Smooth muscle cell (in vitro differentiated cells): ENCODE measurements around the gene RFTN1. TPM values are rescaled to one million over a fixed set of nuclear protein-coding genes. Genes with fewer than 3 reads are reported as not detected.

ENCODE experiments used
- DNase-seq: peaks from one replicate; lab custom pipeline; 2025; ENCODE audit not compliant: unreplicated experiment; lab: John Stamatoyannopoulos, UW
- H2AFZ ChIP-seq: fragments of 200-600 bp; sonication (generic); 2 replicates; pipeline ENCODE4 v1.6.0; 2016; ENCODE audit warnings: antibody characterized with exemption, low read depth, mild to moderate bottlenecking
- H3F3A ChIP-seq: fragments of 200-600 bp; sonication (generic); 2 replicates; pipeline ENCODE4 v1.6.0; 2017; ENCODE audit warnings: antibody characterized with exemption, low read depth
- H3K27ac ChIP-seq: fragments of 200-600 bp; sonication (generic); 2 replicates; pipeline ENCODE4 v1.5.1; 2016; ENCODE audit warnings: low read depth, mild to moderate bottlenecking
- H3K27me3 ChIP-seq: fragments of 200-600 bp; sonication (generic); 2 replicates; pipeline ENCODE4 v1.6.1; 2016; ENCODE audit warnings: low read depth, mild to moderate bottlenecking
- H3K36me3 ChIP-seq: fragments of 200-600 bp; sonication (generic); 2 replicates; pipeline ENCODE4 v1.5.1; 2016; ENCODE audit warnings: low read depth
- H3K4me1 ChIP-seq: fragments of 200-600 bp; sonication (generic); 2 replicates; pipeline ENCODE4 v1.5.1; 2016; ENCODE audit warnings: low read depth
- H3K4me2 ChIP-seq: fragments of 200-600 bp; sonication (generic); 2 replicates; pipeline ENCODE4 v1.6.0; 2016; ENCODE audit warnings: mild to moderate bottlenecking
- H3K4me3 ChIP-seq: fragments of 200-600 bp; sonication (generic); 2 replicates; pipeline ENCODE4 v1.5.1; 2016; ENCODE audit warnings: mild to moderate bottlenecking
- H3K79me2 ChIP-seq: fragments of 200-600 bp; sonication (generic); 2 replicates; pipeline ENCODE4 v1.6.0; 2016; ENCODE audit warnings: low read depth, mild to moderate bottlenecking
- H3K9ac ChIP-seq: fragments of 200-600 bp; sonication (generic); 2 replicates; pipeline ENCODE4 v1.6.0; 2016; ENCODE audit warnings: low read depth
- H3K9me3 ChIP-seq: fragments of 200-600 bp; sonication (generic); replicated peaks from 2 replicates; pipeline ENCODE4 v1.5.1; 2016; ENCODE audit warnings: low read depth
- H4K20me1 ChIP-seq: fragments of 200-600 bp; sonication (generic); 2 replicates; pipeline ENCODE4 v1.6.0; 2016; ENCODE audit warnings: low read depth
- WGBS: methylation state at CpG from one replicate; pipeline ENCODE4 v1.1.7; 2016; ENCODE audit warnings: low lambda C conversion rate; 5-methylcytosine and 5-hydroxymethylcytosine counted together
- polyA plus RNA-seq: library from polyadenylated mRNA; unstranded; fragments of >200 nt; fragmentation: Nextera tagmentation; extraction: Ambion mirVana; gene quantifications from 2 replicates; pipeline ENCODE4 v1.2.1, GENCODE V29; 2016
- total RNA-seq: library from RNA; depleted of rRNA; stranded (reverse); fragments of >200 nt; gene quantifications from 2 replicates; pipeline ENCODE4 v1.2.3, GENCODE V29; 2014
- TF ChIP-seq, protein P1 (sequence below): fragments of 200-600 bp; sonication (generic); IDR thresholded peaks from 2 replicates; pipeline ENCODE4 v1.5.1; 2017; ENCODE audit warnings: borderline replicate concordance, mild to moderate bottlenecking, antibody characterized with exemption; ENCODE audit not compliant: insufficient read depth, poor library complexity, severe bottlenecking

The RFTN1 gene
- total and polyA plus RNA-seq, 2 experiments from 2014 or later: 21.7 to 35.6 TPM

DNA sequence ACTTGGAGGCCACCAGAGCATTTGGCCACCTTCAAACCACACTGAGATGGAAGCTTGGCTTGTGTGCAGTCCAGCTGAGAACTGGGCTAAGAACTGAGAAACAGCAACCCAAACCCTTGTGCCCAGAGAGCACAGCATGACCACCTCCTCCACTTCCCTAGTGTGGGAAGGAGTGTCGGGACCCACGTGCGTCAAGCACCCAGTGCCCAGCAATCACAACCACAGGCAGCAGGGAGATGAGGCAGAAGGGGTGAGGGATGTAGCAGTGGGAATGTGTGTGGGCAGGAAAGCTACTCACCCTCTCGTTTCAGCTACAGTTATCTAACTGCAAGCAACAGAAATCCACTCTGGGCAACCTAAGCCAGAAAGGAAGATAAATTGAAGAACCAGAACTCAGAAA, 25.0 kb upstream of the RFTN1 start:
- Histone ChIP-seq H2AFZ (no peak overlapping the region), H3K9ac (no peak overlapping the region)

DNA sequence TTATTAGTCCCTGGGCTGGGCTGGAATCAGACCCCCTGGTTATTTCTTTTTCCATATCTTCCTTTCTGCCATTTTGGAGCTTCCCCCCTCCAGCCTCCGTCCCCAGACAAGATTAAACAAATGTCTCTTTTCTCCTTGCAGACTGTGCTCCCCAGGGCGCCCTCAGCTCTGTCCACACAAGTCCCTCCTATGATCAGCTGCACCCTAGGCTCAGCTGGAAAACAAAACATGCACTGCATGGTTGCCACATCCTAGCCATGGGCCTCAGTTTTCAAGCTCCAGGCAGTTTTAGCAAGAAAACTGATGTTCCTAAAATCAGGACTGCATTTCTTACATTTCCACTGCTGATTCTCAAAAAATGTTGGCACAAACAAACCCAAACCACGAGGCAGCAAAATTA, 23.5 kb upstream of the RFTN1 start:
- no peak overlapping the region for H2AFZ ChIP-seq
- H3K4me1 ChIP-seq: peaks cover 7% of the 10 kb centered on the region
- H3K9me3 ChIP-seq: no peaks in the 10 kb centered on the region
- no peak overlapping the region for H3K9ac ChIP-seq
- H4K20me1 ChIP-seq: no peaks in the 10 kb centered on the region
- H3K36me3 ChIP-seq: no peaks in the 10 kb centered on the region
- peaks cover 5% of the 10 kb centered on the region for H3K27me3 ChIP-seq
- no peak for DNase-seq
- TF ChIP-seq, protein P1, sequence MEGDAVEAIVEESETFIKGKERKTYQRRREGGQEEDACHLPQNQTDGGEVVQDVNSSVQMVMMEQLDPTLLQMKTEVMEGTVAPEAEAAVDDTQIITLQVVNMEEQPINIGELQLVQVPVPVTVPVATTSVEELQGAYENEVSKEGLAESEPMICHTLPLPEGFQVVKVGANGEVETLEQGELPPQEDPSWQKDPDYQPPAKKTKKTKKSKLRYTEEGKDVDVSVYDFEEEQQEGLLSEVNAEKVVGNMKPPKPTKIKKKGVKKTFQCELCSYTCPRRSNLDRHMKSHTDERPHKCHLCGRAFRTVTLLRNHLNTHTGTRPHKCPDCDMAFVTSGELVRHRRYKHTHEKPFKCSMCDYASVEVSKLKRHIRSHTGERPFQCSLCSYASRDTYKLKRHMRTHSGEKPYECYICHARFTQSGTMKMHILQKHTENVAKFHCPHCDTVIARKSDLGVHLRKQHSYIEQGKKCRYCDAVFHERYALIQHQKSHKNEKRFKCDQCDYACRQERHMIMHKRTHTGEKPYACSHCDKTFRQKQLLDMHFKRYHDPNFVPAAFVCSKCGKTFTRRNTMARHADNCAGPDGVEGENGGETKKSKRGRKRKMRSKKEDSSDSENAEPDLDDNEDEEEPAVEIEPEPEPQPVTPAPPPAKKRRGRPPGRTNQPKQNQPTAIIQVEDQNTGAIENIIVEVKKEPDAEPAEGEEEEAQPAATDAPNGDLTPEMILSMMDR: no peak
- no peak overlapping the region for H3K4me3 ChIP-seq
- 94% methylated on average over 3 of the region's 3 CpGs for WGBS
- H3F3A ChIP-seq: no peaks in the 10 kb centered on the region
- no peak overlapping the region for H3K27ac ChIP-seq
- H3K79me2 ChIP-seq: no peaks in the 10 kb centered on the region
- no peak overlapping the region for H3K4me2 ChIP-seq

More for the DNA sequence above, 25.0 kb upstream of the RFTN1 start:
- H3F3A ChIP-seq: no peaks in the 10 kb centered on the region
- no peaks in the 10 kb centered on the region for H3K79me2 ChIP-seq
- no peak overlapping the region for H3K4me2 ChIP-seq
- H3K27ac ChIP-seq: no peak overlapping the region
- 70% methylated on average over 4 of the region's 4 CpGs for WGBS
- H3K9me3 ChIP-seq: no peaks in the 10 kb centered on the region
- no peak for DNase-seq
- H3K27me3 ChIP-seq: peaks cover 5% of the 10 kb centered on the region
- H3K4me3 ChIP-seq: no peak overlapping the region
- no peaks in the 10 kb centered on the region for H4K20me1 ChIP-seq
- peaks cover 5% of the 10 kb centered on the region for H3K4me1 ChIP-seq
- no peaks in the 10 kb centered on the region for H3K36me3 ChIP-seq
- TF ChIP-seq, protein P1: no peak

DNA sequence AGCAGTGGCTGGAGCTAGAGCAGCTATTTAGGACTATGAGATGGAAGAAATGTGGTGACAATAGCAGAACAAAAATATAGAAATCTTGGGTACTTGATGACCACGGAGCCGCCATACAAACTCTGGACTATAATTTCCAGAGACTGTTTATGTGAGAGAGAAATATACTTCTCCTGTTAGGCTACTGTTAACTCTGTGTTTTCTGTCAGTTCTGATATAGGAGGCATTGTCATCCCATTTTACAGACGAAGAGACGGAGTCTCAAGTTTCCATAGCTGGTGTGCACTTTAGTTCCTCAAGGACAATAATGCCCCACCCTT, 22.8 kb upstream of the RFTN1 start:
- H3K9ac ChIP-seq: no peak overlapping the region
- no peaks in the 10 kb centered on the region for H3F3A ChIP-seq
- H3K9me3 ChIP-seq: no peaks in the 10 kb centered on the region
- no peaks in the 10 kb centered on the region for H4K20me1 ChIP-seq
- no peak overlapping the region for H3K27ac ChIP-seq
- no peak for DNase-seq
- H3K36me3 ChIP-seq: no peaks in the 10 kb centered on the region
- no peak overlapping the region for H3K4me3 ChIP-seq
- H3K27me3 ChIP-seq: peaks cover 5% of the 10 kb centered on the region
- WGBS: 95% methylated on average over 4 of the region's 4 CpGs
- no peaks in the 10 kb centered on the region for H3K79me2 ChIP-seq
- H3K4me1 ChIP-seq: peaks cover 7% of the 10 kb centered on the region
- H2AFZ ChIP-seq: no peak overlapping the region
- H3K4me2 ChIP-seq: no peak overlapping the region
- TF ChIP-seq, protein P1: no peak

DNA sequence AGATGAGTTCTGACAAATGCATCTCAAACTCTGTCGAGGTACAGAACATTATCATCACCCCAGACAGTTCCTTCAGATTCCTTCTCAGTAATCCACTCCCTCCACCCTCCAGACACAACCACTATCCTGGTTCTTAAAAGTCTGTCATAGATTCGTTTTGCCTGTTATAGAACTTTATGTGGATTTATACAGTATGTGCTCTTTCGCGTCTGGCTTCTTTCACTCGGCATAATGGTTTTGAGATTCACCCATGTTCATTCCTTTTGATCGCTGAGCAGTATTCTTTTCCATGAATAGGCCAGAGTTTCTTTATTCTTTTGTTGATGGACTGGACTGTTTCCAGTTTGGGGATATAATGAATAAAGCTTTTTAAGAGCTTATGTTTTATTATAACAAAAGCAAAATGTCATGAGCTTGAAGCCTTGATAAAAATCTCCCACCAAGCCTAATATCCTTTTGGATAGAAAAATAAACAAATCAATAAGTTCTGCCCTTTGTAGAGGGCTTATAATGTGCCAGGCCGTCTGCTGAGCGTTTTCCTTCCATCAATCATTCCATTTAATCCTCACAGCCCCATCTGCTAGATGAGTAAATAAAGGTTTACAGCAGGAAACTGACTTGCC, 21.3 kb upstream of the RFTN1 start:
- H3K4me1 ChIP-seq: peaks cover 7% of the 10 kb centered on the region
- DNase-seq: no peak
- 66% methylated on average over 8 of the region's 8 CpGs for WGBS

More for the DNA sequence above, 21.3 kb upstream of the RFTN1 start:
- Histone ChIP-seq H3K27ac (no peak overlapping the region), H3K4me3 (no peak overlapping the region), H3K36me3 (no peaks in the 10 kb centered on the region), H3K4me2 (no peak overlapping the region), H4K20me1 (no peaks in the 10 kb centered on the region), H3F3A (no peaks in the 10 kb centered on the region), H3K27me3 (no peaks in the 10 kb centered on the region), H3K79me2 (no peaks in the 10 kb centered on the region), H3K9me3 (no peaks in the 10 kb centered on the region), H2AFZ (no peak overlapping the region), H3K9ac (no peak overlapping the region)
- TF ChIP-seq, protein P1: no peak
